GM08714 (cell line): ENCODE measurements around the gene COX8A.

Source experiments
- H3K4me3 ChIP-seq: fragments of 200-500 bp; sonication (Bioruptor generic); 2 replicates; pipeline ENCODE4 v1.5.1; 2014; ENCODE audit warnings: mild to moderate bottlenecking, low read length, inconsistent platforms
- ZNF274 ChIP-seq: IDR thresholded peaks from 2 replicates; pipeline ENCODE4 v1.6.1; 2012; ENCODE audit warnings: mild to moderate bottlenecking, low read depth, low read length

The COX8A gene

GRCh38 chr11:64004590-64004984 lies 30.2 kb downstream of the COX8A start:
- no peak overlapping the region for H3K4me3 ChIP-seq
- no peak for TF ChIP-seq ZNF274

- no peak overlapping the region for H3K4me3 ChIP-seq
- TF ChIP-seq ZNF274, result no peak
Observed at GRCh38 chr11:64005691-64006090, 31.3 kb downstream of the COX8A start.

GRCh38 chr11:64006398-64006797 lies 32.0 kb downstream of the COX8A start:
- TF ChIP-seq ZNF274, result no peak
- no peak overlapping the region for H3K4me3 ChIP-seq

GRCh38 chr11:64007160-64007628 lies 32.8 kb downstream of the COX8A start:
- no peak for TF ChIP-seq ZNF274
- no peak overlapping the region for H3K4me3 ChIP-seq

GRCh38 chr11:64007629-64008282 lies 33.3 kb downstream of the COX8A start:
- H3K4me3 ChIP-seq, result no peak overlapping the region
- TF ChIP-seq ZNF274, result no peak

GRCh38 chr11:64008283-64008913 lies 34.0 kb downstream of the COX8A start:
- no peak for TF ChIP-seq ZNF274
- H3K4me3 ChIP-seq, result no peak overlapping the region

- no peak overlapping the region for H3K4me3 ChIP-seq
- TF ChIP-seq ZNF274, result no peak
Observed at GRCh38 chr11:64008914-64009633, 34.7 kb downstream of the COX8A start.

GRCh38 chr11:64009710-64010109 lies 35.3 kb downstream of the COX8A start:
- no peak overlapping the region for H3K4me3 ChIP-seq
- no peak for TF ChIP-seq ZNF274

GRCh38 chr11:64010783-64011182 lies 36.4 kb downstream of the COX8A start:
- H3K4me3 ChIP-seq, result no peak overlapping the region
- TF ChIP-seq ZNF274, result no peak

GRCh38 chr11:64011371-64011770 lies 37.0 kb downstream of the COX8A start:
- TF ChIP-seq ZNF274, result no peak
- no peak overlapping the region for H3K4me3 ChIP-seq

GRCh38 chr11:64013141-64013896 lies 38.9 kb downstream of the COX8A start:
- TF ChIP-seq ZNF274, result no peak
- no peak overlapping the region for H3K4me3 ChIP-seq

- TF ChIP-seq ZNF274, result no peak
- no peak overlapping the region for H3K4me3 ChIP-seq
Observed at GRCh38 chr11:64014356-64014755, 39.9 kb downstream of the COX8A start.

- H3K4me3 ChIP-seq, result no peak overlapping the region
- TF ChIP-seq ZNF274, result no peak
Observed at GRCh38 chr11:64015510-64015909, 41.1 kb downstream of the COX8A start.
